Mucosa of rectum (tissue), 2 donors: ENCODE results near the gene CADM1.

Experiments
- H3K27ac ChIP-seq, 2 donors: one replicate each; pipeline ENCODE4 v1.7.0; 2013; ENCODE audit warnings: inconsistent platforms in 2 of 2, low read depth in 2 of 2, low read length in 2 of 2
- H3K27me3 ChIP-seq, 2 donors: one replicate each; pipeline ENCODE4 v1.7.0; 2013; ENCODE audit warnings: low read length in 2 of 2; ENCODE audit not compliant: control insufficient read depth in 2 of 2, insufficient read depth in 2 of 2
- H3K36me3 ChIP-seq, 2 donors: one replicate each; pipeline ENCODE4 v1.7.0; 2013; ENCODE audit warnings: low read length in 2 of 2; ENCODE audit not compliant: control insufficient read depth in 2 of 2, insufficient read depth in 2 of 2
- H3K4me1 ChIP-seq, 2 donors: one replicate each; pipeline ENCODE4 v1.7.0; 2013; ENCODE audit warnings: low read length in 2 of 2, mild to moderate bottlenecking in 1 of 2; ENCODE audit not compliant: control insufficient read depth in 2 of 2, insufficient read depth in 2 of 2
- H3K4me3 ChIP-seq, 2 donors: one replicate each; pipeline ENCODE4 v1.7.0; 2013; ENCODE audit warnings: low read length in 2 of 2
- H3K9ac ChIP-seq, 2 donors: one replicate each; pipeline ENCODE4 v1.7.0; 2013; ENCODE audit warnings: low read length in 2 of 2, low read depth in 1 of 2, mild to moderate bottlenecking in 1 of 2
- H3K9me3 ChIP-seq, 2 donors: one replicate each; pipeline ENCODE4 v1.7.0; 2013; ENCODE audit warnings: low read length in 2 of 2; ENCODE audit not compliant: control insufficient read depth in 2 of 2
- donor health status: healthy.
- donor health status: Normal muscosa, but diverticular disease.

The CADM1 gene

GRCh38 chr11:115276191-115276590 lies 228.0 kb downstream of the CADM1 start:
- Histone ChIP-seq H3K27ac (no peak overlapping the region), H3K9me3 (no peaks in the 10 kb centered on the region), H3K4me3 (no peak overlapping the region), H3K9ac (no peak overlapping the region), H3K4me1 (no peaks in the 10 kb centered on the region), H3K36me3 (no peaks in the 10 kb centered on the region), H3K27me3 (no peaks in the 10 kb centered on the region)

GRCh38 chr11:115275045-115275444 lies 229.2 kb downstream of the CADM1 start:
- Histone ChIP-seq H3K4me3 (no peak overlapping the region), H3K27ac (no peak overlapping the region), H3K36me3 (no peaks in the 10 kb centered on the region), H3K4me1 (no peaks in the 10 kb centered on the region), H3K27me3 (no peaks in the 10 kb centered on the region), H3K9me3 (no peaks in the 10 kb centered on the region), H3K9ac (no peak overlapping the region)

GRCh38 chr11:115272925-115273324 lies 231.3 kb downstream of the CADM1 start:
- H3K36me3 ChIP-seq = no peaks in the 10 kb centered on the region
- no peak overlapping the region for H3K27ac ChIP-seq
- no peaks in the 10 kb centered on the region for H3K27me3 ChIP-seq
- H3K9ac ChIP-seq = no peak overlapping the region
- no peak overlapping the region for H3K4me3 ChIP-seq
- no peaks in the 10 kb centered on the region for H3K9me3 ChIP-seq
- H3K4me1 ChIP-seq = no peaks in the 10 kb centered on the region

- Histone ChIP-seq H3K9ac (no peak overlapping the region), H3K36me3 (no peaks in the 10 kb centered on the region), H3K27me3 (no peaks in the 10 kb centered on the region), H3K4me1 (no peaks in the 10 kb centered on the region), H3K9me3 (no peaks in the 10 kb centered on the region), H3K4me3 (no peak overlapping the region), H3K27ac (no peak overlapping the region)
Measured at GRCh38 chr11:115271643-115272042, 232.6 kb downstream of the CADM1 start.

- no peaks in the 10 kb centered on the region for H3K4me1 ChIP-seq
- no peak overlapping the region for H3K4me3 ChIP-seq
- H3K9me3 ChIP-seq = no peaks in the 10 kb centered on the region
- H3K36me3 ChIP-seq = no peaks in the 10 kb centered on the region
- no peaks in the 10 kb centered on the region for H3K27me3 ChIP-seq
- H3K9ac ChIP-seq = no peak overlapping the region
- H3K27ac ChIP-seq = no peak overlapping the region
Measured at GRCh38 chr11:115269191-115269950, 234.8 kb downstream of the CADM1 start.

- H3K9ac ChIP-seq = no peak overlapping the region
- H3K9me3 ChIP-seq = no peaks in the 10 kb centered on the region
- H3K27ac ChIP-seq = no peak overlapping the region
- H3K4me3 ChIP-seq = no peak overlapping the region
- no peaks in the 10 kb centered on the region for H3K36me3 ChIP-seq
- H3K4me1 ChIP-seq = no peaks in the 10 kb centered on the region
- H3K27me3 ChIP-seq = no peaks in the 10 kb centered on the region
Measured at GRCh38 chr11:115267871-115268270, 236.3 kb downstream of the CADM1 start.

- no peak overlapping the region for H3K27ac ChIP-seq
- no peaks in the 10 kb centered on the region for H3K27me3 ChIP-seq
- no peaks in the 10 kb centered on the region for H3K4me1 ChIP-seq
- H3K9ac ChIP-seq = no peak overlapping the region
- H3K36me3 ChIP-seq = no peaks in the 10 kb centered on the region
- no peak overlapping the region for H3K4me3 ChIP-seq
- no peaks in the 10 kb centered on the region for H3K9me3 ChIP-seq
Measured at GRCh38 chr11:115267238-115267781, 236.9 kb downstream of the CADM1 start.

- no peaks in the 10 kb centered on the region for H3K36me3 ChIP-seq
- no peak overlapping the region for H3K4me3 ChIP-seq
- H3K27me3 ChIP-seq = no peaks in the 10 kb centered on the region
- no peak overlapping the region for H3K9ac ChIP-seq
- no peaks in the 10 kb centered on the region for H3K4me1 ChIP-seq
- H3K9me3 ChIP-seq = no peaks in the 10 kb centered on the region
- no peak overlapping the region for H3K27ac ChIP-seq
Measured at GRCh38 chr11:115266066-115266639, 238.1 kb downstream of the CADM1 start.

GRCh38 chr11:115263799-115264656 lies 240.2 kb downstream of the CADM1 start:
- Histone ChIP-seq H3K4me3 (no peak overlapping the region), H3K27me3 (no peaks in the 10 kb centered on the region), H3K9me3 (no peaks in the 10 kb centered on the region), H3K9ac (no peak overlapping the region), H3K4me1 (no peaks in the 10 kb centered on the region), H3K27ac (no peak overlapping the region), H3K36me3 (no peaks in the 10 kb centered on the region)

GRCh38 chr11:115258216-115258615 lies 246.0 kb downstream of the CADM1 start:
- H3K4me1 ChIP-seq = peaks cover 4 to 5% of the 10 kb centered on the region in 2 donors
- no peak overlapping the region for H3K9ac ChIP-seq
- H3K36me3 ChIP-seq = no peaks in the 10 kb centered on the region
- H3K4me3 ChIP-seq = no peak overlapping the region
- H3K27ac ChIP-seq = no peak overlapping the region
- no peaks in the 10 kb centered on the region for H3K27me3 ChIP-seq
- H3K9me3 ChIP-seq = no peaks in the 10 kb centered on the region
